Uterus (tissue), 4 donors: Measurements from ENCODE around the gene CREB3L1. TPM values are rescaled to one million over a fixed set of nuclear protein-coding genes. Genes with fewer than 3 reads are reported as not detected.

ENCODE experiments used
- DNase-seq, 2 donors: peaks; one replicate each; pipeline ENCODE4 v3.0.0-alpha.2; 2019 to 2020
- H3K27ac ChIP-seq, 2 donors: fragments of 200-600 bp; sonication (generic); 1 replicate in 1 of 2; 2 replicates in 1 of 2; pipeline ENCODE4 v1.5.1; 2016 to 2018
- H3K27me3 ChIP-seq, 2 donors: fragments of 200-600 bp; sonication (generic); one replicate each; pipeline ENCODE4 v1.5.1; 2018 to 2019; ENCODE audit warnings: control low read depth in 1 of 2
- H3K36me3 ChIP-seq, 2 donors: fragments of 200-600 bp; sonication (generic); one replicate each; pipeline ENCODE4 v1.5.1; 2019; ENCODE audit warnings: control low read depth in 1 of 2
- H3K4me1 ChIP-seq, 2 donors: fragments of 200-600 bp; sonication (generic); one replicate each; pipeline ENCODE4 v1.5.1; 2018 to 2019; ENCODE audit warnings: control low read depth in 1 of 2
- H3K4me3 ChIP-seq, 2 donors: fragments of 200-600 bp; sonication (generic); 1 replicate in 1 of 2; 2 replicates in 1 of 2; pipeline ENCODE4 v1.5.1; 2018 to 2019; ENCODE audit warnings: mild to moderate bottlenecking in 1 of 2
- H3K9me3 ChIP-seq, 2 donors: fragments of 200-600 bp; sonication (generic); one replicate each; pipeline ENCODE4 v1.5.1; 2019; ENCODE audit warnings: control low read depth in 1 of 2
- CTCF ChIP-seq, 4 experiments: fragments of 200-600 bp in 2 of 4; fragments of 450-650 bp in 2 of 4; sonication (generic) in 2 of 4; IDR thresholded peaks; one replicate each; pipeline ENCODE4 v1.5.1; 2016 to 2019; ENCODE audit warnings: antibody characterized with exemption in 4 of 4, mild to moderate bottlenecking in 2 of 4, moderate library complexity in 1 of 4
- POLR2A ChIP-seq, 2 donors: fragments of 450-650 bp; IDR thresholded peaks; one replicate each; pipeline ENCODE4 v1.6.1; 2016; ENCODE audit warnings: antibody characterized with exemption in 2 of 2, mild to moderate bottlenecking in 1 of 2, moderate library complexity in 1 of 2
- intact Hi-C: fragments of 100-400 bp; cut with DNase I; formaldehyde crosslinking; loops from one replicate; pipeline ENCODE4 v1.15.1; 2023; ENCODE audit warnings: low total_unique reads
- total RNA-seq, 4 donors: library from RNA; depleted of rRNA in 3 of 4; stranded (reverse); fragments of >200 nt in 3 of 4; gene quantifications; one replicate each; pipeline versions ENCODE4 v1.1.0 to v1.2.4, GENCODE V29; 2014 to 2023
- donor health status: DM: yes; HTN: yes; CAD: no.

Gene CREB3L1
- total RNA-seq, 4 donors from 2014 or later, result 2.0 to 20.8 (median 14.8) TPM; not detected in 1

- DNase-seq, result no peak
- Histone ChIP-seq H3K4me1 (peaks cover 0 to 7% of the 10 kb centered on the region in 2 donors), H3K27ac (peak overlapping the region; percentile 58 to 67), H3K36me3 (no peaks in the 10 kb centered on the region), H3K9me3 (no peaks in the 10 kb centered on the region), H3K27me3 (no peaks in the 10 kb centered on the region), H3K4me3 (no peak overlapping the region)
- intact Hi-C loops, result no loop called here
- no peak for TF ChIP-seq POLR2A (IDR thresholded peaks at IDR 0.05)
- no peak for TF ChIP-seq CTCF (IDR thresholded peaks at IDR 0.05)
Observed at GRCh38 chr11:46362156-46363030, 84.9 kb downstream of the CREB3L1 start.

GRCh38 chr11:46363031-46363407 is 85.6 kb downstream of the CREB3L1 start:
- no peak overlapping the region for H3K4me3 ChIP-seq
- TF ChIP-seq POLR2A (IDR thresholded peaks at IDR 0.05) (no peak), CTCF (IDR thresholded peaks at IDR 0.05) (no peak)
- intact Hi-C loops, result no loop called here
- H3K36me3 ChIP-seq, result no peaks in the 10 kb centered on the region
- H3K4me1 ChIP-seq, result peaks cover 0 to 7% of the 10 kb centered on the region in 2 donors
- H3K27me3 ChIP-seq, result no peaks in the 10 kb centered on the region
- no peaks in the 10 kb centered on the region for H3K9me3 ChIP-seq
- peak overlapping the region; percentile 58 to 67 for H3K27ac ChIP-seq
- DNase-seq, result peak in 1 of 2 donors; percentile 56

- intact Hi-C loops, result no loop called here
- TF ChIP-seq CTCF (IDR thresholded peaks at IDR 0.05), result no peak
- no peak for TF ChIP-seq POLR2A (IDR thresholded peaks at IDR 0.05)
- Histone ChIP-seq H3K4me1 (peaks cover 0 to 7% of the 10 kb centered on the region in 2 donors), H3K4me3 (no peak overlapping the region), H3K27ac (peak overlapping the region; percentile 15 to 67), H3K27me3 (no peaks in the 10 kb centered on the region), H3K9me3 (no peaks in the 10 kb centered on the region), H3K36me3 (no peaks in the 10 kb centered on the region)
- DNase-seq, result no peak
Observed at GRCh38 chr11:46363455-46364005, 86.1 kb downstream of the CREB3L1 start.

GRCh38 chr11:46364056-46364455 is 86.6 kb downstream of the CREB3L1 start:
- peaks cover 0 to 7% of the 10 kb centered on the region in 2 donors for H3K4me1 ChIP-seq
- no peak overlapping the region for H3K4me3 ChIP-seq
- TF ChIP-seq POLR2A (IDR thresholded peaks at IDR 0.05) (no peak), CTCF (IDR thresholded peaks at IDR 0.05) (no peak)
- no peaks in the 10 kb centered on the region for H3K36me3 ChIP-seq
- no peaks in the 10 kb centered on the region for H3K9me3 ChIP-seq
- no peak for DNase-seq
- no peaks in the 10 kb centered on the region for H3K27me3 ChIP-seq
- intact Hi-C loops, result no loop called here
- no peak overlapping the region for H3K27ac ChIP-seq

- no peak for TF ChIP-seq CTCF (IDR thresholded peaks at IDR 0.05)
- TF ChIP-seq POLR2A (IDR thresholded peaks at IDR 0.05), result no peak
- no peak for DNase-seq
- Histone ChIP-seq H3K27me3 (no peaks in the 10 kb centered on the region), H3K27ac (no peak overlapping the region), H3K9me3 (no peaks in the 10 kb centered on the region), H3K4me1 (peaks cover 0 to 7% of the 10 kb centered on the region in 2 donors), H3K4me3 (no peak overlapping the region), H3K36me3 (no peaks in the 10 kb centered on the region)
- intact Hi-C loops, result no loop called here
Observed at GRCh38 chr11:46364791-46365190, 87.3 kb downstream of the CREB3L1 start.
